ENCODE results near the gene CD1D.

CD1D gene

GRCh38 chr1:158180741-158181576 is at the start of gene CD1D:
TSS of gene CD1D (plus strand) at chr1:158180895. CDS start at chr1:158181102, 207 bp downstream.
- Histone ChIP-seq H3K4me2 (ENCODE audit: low read length) (peak within 1 kb of the TSS; percentile 83), H2AFZ (ENCODE audit: low read depth, low read length) (peak within 1 kb of the TSS; percentile 71), H3K27me3 (ENCODE audit: low read depth, low read length) (peaks cover 51% of the 10 kb centered on the region), H3K4me3 (ENCODE audit: low read length) (peak within 1 kb of the TSS; percentile 83), H3K9me3 (ENCODE audit: insufficient read depth, low read length) (no peaks in the 10 kb centered on the region), H4K20me1 (ENCODE audit: insufficient read depth, low read length) (no peaks in the 10 kb centered on the region), H3K4me1 (ENCODE audit: low read length) (peaks cover 48% of the 10 kb centered on the region), H3K9ac (ENCODE audit: low read length) (peak within 1 kb of the TSS; percentile 51), H3K36me3 (replicated peaks; ENCODE audit: low read depth, low read length) (no peaks in the 10 kb centered on the region), H3K27ac (ENCODE audit: low read length) (peak within 1 kb of the TSS; percentile 42), H3K79me2 (ENCODE audit: low read length) (no peaks in the 10 kb centered on the region)
- TF ChIP-seq, protein P1, sequence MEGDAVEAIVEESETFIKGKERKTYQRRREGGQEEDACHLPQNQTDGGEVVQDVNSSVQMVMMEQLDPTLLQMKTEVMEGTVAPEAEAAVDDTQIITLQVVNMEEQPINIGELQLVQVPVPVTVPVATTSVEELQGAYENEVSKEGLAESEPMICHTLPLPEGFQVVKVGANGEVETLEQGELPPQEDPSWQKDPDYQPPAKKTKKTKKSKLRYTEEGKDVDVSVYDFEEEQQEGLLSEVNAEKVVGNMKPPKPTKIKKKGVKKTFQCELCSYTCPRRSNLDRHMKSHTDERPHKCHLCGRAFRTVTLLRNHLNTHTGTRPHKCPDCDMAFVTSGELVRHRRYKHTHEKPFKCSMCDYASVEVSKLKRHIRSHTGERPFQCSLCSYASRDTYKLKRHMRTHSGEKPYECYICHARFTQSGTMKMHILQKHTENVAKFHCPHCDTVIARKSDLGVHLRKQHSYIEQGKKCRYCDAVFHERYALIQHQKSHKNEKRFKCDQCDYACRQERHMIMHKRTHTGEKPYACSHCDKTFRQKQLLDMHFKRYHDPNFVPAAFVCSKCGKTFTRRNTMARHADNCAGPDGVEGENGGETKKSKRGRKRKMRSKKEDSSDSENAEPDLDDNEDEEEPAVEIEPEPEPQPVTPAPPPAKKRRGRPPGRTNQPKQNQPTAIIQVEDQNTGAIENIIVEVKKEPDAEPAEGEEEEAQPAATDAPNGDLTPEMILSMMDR (IDR thresholded peaks at IDR 0.05; ENCODE audit: low read depth, low read length) = peak; percentile 24
- no peak for TF ChIP-seq EZH2phosphoT487 (IDR thresholded peaks at IDR 0.05; ENCODE audit: low read depth)

- Histone ChIP-seq H3K36me3 (replicated peaks; ENCODE audit: low read depth, low read length) (no peaks in the 10 kb centered on the region), H3K27me3 (ENCODE audit: low read depth, low read length) (peaks cover 47% of the 10 kb centered on the region), H3K4me3 (ENCODE audit: low read length) (no peak overlapping the region), H3K4me1 (ENCODE audit: low read length) (peaks cover 9% of the 10 kb centered on the region), H3K27ac (ENCODE audit: low read length) (no peak overlapping the region), H3K9me3 (ENCODE audit: insufficient read depth, low read length) (no peaks in the 10 kb centered on the region), H3K4me2 (ENCODE audit: low read length) (no peak overlapping the region), H4K20me1 (ENCODE audit: insufficient read depth, low read length) (no peaks in the 10 kb centered on the region), H3K79me2 (ENCODE audit: low read length) (no peaks in the 10 kb centered on the region), H2AFZ (ENCODE audit: low read depth, low read length) (no peak overlapping the region), H3K9ac (ENCODE audit: low read length) (no peak overlapping the region)
- no peak for TF ChIP-seq EZH2phosphoT487 (IDR thresholded peaks at IDR 0.05; ENCODE audit: low read depth)
- TF ChIP-seq, protein P1 (IDR thresholded peaks at IDR 0.05; ENCODE audit: low read depth, low read length) = no peak
Observed at GRCh38 chr1:158131217-158131616, 49.5 kb upstream of the CD1D start.

DNA sequence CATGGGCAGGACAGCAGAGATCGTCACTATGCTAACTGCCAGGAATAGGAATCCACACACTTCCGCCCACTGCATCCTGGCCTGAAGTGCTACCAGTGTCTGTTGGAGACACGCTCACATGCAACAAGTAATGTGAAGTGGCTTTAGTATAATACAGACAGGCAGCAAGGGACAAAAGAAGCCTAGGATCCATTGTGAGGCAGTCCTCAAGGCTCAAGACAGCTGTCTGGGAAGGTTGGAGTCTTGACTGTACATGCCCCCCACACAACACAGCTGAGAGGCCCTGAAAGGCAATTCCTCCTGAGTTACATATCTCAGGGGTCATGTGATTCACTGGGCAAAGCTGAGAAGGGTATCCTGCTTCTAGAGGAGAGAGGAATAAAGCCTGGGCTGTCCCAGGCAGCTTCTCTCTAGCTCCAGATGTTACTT is 39.9 kb upstream of the CD1D start:
- H3K9me3 ChIP-seq (ENCODE audit: insufficient read depth, low read length) = no peaks in the 10 kb centered on the region
- no peaks in the 10 kb centered on the region for H4K20me1 ChIP-seq (ENCODE audit: insufficient read depth, low read length)
- no peaks in the 10 kb centered on the region for H3K36me3 ChIP-seq (replicated peaks; ENCODE audit: low read depth, low read length)
- no peak overlapping the region for H3K4me3 ChIP-seq (ENCODE audit: low read length)
- no peaks in the 10 kb centered on the region for H3K4me1 ChIP-seq (ENCODE audit: low read length)
- H3K9ac ChIP-seq (ENCODE audit: low read length) = no peak overlapping the region
- H3K4me2 ChIP-seq (ENCODE audit: low read length) = no peak overlapping the region
- H3K79me2 ChIP-seq (ENCODE audit: low read length) = no peaks in the 10 kb centered on the region
- peaks cover 5% of the 10 kb centered on the region; the same call in 1 of the 2 replicates for H3K27me3 ChIP-seq (ENCODE audit: low read depth, low read length)
- H2AFZ ChIP-seq (ENCODE audit: low read depth, low read length) = no peak overlapping the region
- no peak for TF ChIP-seq EZH2phosphoT487 (IDR thresholded peaks at IDR 0.05; ENCODE audit: low read depth)
- TF ChIP-seq, protein P1 (IDR thresholded peaks at IDR 0.05; ENCODE audit: low read depth, low read length) = no peak
- H3K27ac ChIP-seq (ENCODE audit: low read length) = no peak overlapping the region

DNA sequence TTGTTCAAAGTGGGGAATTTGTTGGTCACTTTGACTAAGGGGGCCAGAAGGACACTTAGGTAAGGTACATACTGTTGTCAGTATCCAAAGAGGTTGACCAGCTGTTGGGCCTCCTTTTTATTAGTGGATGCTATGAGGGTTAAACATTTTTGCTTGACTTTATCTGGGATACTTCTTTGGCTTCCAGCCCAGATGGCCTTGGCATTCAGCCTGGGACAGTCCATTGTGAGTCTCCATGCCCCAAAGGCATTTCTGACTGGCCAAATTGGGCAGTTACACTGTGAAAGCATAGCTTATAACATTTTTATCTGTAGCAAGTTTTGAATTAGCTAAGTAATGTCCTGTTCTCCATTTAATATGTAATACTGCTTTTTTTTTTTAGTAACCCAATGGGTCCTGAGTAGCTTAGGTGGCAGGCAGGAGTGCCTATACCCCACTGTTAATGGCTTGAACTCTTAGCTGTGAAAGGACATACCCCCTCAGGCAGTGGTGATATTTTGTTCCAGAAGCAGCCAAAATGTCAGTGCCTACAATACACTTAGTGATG is 35.4 kb upstream of the CD1D start:
- Histone ChIP-seq H3K27ac (ENCODE audit: low read length) (no peak overlapping the region), H3K4me3 (ENCODE audit: low read length) (no peak overlapping the region), H3K79me2 (ENCODE audit: low read length) (no peaks in the 10 kb centered on the region), H3K4me1 (ENCODE audit: low read length) (peaks cover 16% of the 10 kb centered on the region), H3K36me3 (replicated peaks; ENCODE audit: low read depth, low read length) (no peaks in the 10 kb centered on the region), H3K27me3 (ENCODE audit: low read depth, low read length) (0 out of 2 replicates have a peak, but pooled peaks cover 10% of the 10 kb centered on the region), H2AFZ (ENCODE audit: low read depth, low read length) (no peak overlapping the region), H4K20me1 (ENCODE audit: insufficient read depth, low read length) (no peaks in the 10 kb centered on the region), H3K9ac (ENCODE audit: low read length) (no peak overlapping the region), H3K4me2 (ENCODE audit: low read length) (no peak overlapping the region), H3K9me3 (ENCODE audit: insufficient read depth, low read length) (no peaks in the 10 kb centered on the region)
- no peak for TF ChIP-seq EZH2phosphoT487 (IDR thresholded peaks at IDR 0.05; ENCODE audit: low read depth)
- TF ChIP-seq, protein P1 (IDR thresholded peaks at IDR 0.05; ENCODE audit: low read depth, low read length) = no peak
